MM.1S (cell line): ENCODE results near the gene DHRS1.
A peak's percentile ranks its signal among the peaks of the same experiment; 100 is the strongest.

ENCODE experiments used
- CTCF ChIP-seq: fragments of 300-600 bp; sonication (generic); IDR thresholded peaks from 2 replicates; pipeline ENCODE4 v1.5.1; 2016; ENCODE audit warnings: antibody characterized with exemption, low read length, mixed read lengths
- EZH2 ChIP-seq: fragments of 300-600 bp; sonication (generic); optimal IDR thresholded peaks from 2 replicates; pipeline ENCODE3; 2017; ENCODE audit warnings: low read depth, mild to moderate bottlenecking, antibody characterized with exemption, low read length, mixed read lengths
- EZH2phosphoT487 ChIP-seq: fragments of 300-600 bp; sonication (generic); IDR thresholded peaks from 2 replicates; pipeline ENCODE4 v1.6.1; 2018; ENCODE audit warnings: antibody characterized with exemption, low read length

GRCh38 chr14:24307575-24308341 is 8.2 kb upstream of the DHRS1 start, which contains the start of gene CIDEB:
- TF ChIP-seq CTCF, result peak; percentile 73
- TF ChIP-seq EZH2phosphoT487, result no peak
- no peak for TF ChIP-seq EZH2
